ENCODE results near the gene TSPAN10.

The TSPAN10 gene

GRCh38 chr17:81636505-81637288 is at the start of gene TSPAN10, which contains the start of gene NPLOC4:
Gene TSPAN10, plus strand, starts transcription at chr17:81637196. Its CDS starts 5,217 bp downstream, at chr17:81642413.
Gene NPLOC4, minus strand, starts transcription at chr17:81637112. Its CDS starts 182 bp downstream, at chr17:81636930.
- H3K36me3 Mint-ChIP-seq (ENCODE audit: low read depth) = peaks cover 6% of the 10 kb centered on the region
- no peaks in the 10 kb centered on the region for H3K27me3 Mint-ChIP-seq
- H3K4me1 Mint-ChIP-seq = peaks cover 26% of the 10 kb centered on the region
- no peaks in the 10 kb centered on the region for H3K9me3 Mint-ChIP-seq
- peak within 1 kb of the TSS; percentile 95 for H3K27ac Mint-ChIP-seq
- ATAC-seq (peak; percentile 91), DNase-seq (peak; percentile 90)
- H3K4me3 Mint-ChIP-seq = peak within 1 kb of the TSS; percentile 97

- Mint-ChIP-seq H3K4me3 (no peak overlapping the region), H3K36me3 (ENCODE audit: low read depth) (peaks cover 50% of the 10 kb centered on the region), H3K4me1 (no peaks in the 10 kb centered on the region), H3K27me3 (no peaks in the 10 kb centered on the region), H3K9me3 (no peaks in the 10 kb centered on the region), H3K27ac (no peak overlapping the region)
- ATAC-seq (no peak), DNase-seq (no peak)
Observed at GRCh38 chr17:81589612-81590011, 47.4 kb upstream of the TSPAN10 start.

GRCh38 chr17:81590121-81590520 is 46.9 kb upstream of the TSPAN10 start:
- no peak for DNase-seq
- Mint-ChIP-seq H3K27ac (no peak overlapping the region), H3K27me3 (no peaks in the 10 kb centered on the region), H3K4me3 (no peak overlapping the region), H3K4me1 (no peaks in the 10 kb centered on the region), H3K9me3 (no peaks in the 10 kb centered on the region), H3K36me3 (ENCODE audit: low read depth) (peaks cover 50% of the 10 kb centered on the region)
- ATAC-seq = no peak

- Mint-ChIP-seq H3K36me3 (ENCODE audit: low read depth) (peaks cover 47% of the 10 kb centered on the region), H3K27ac (no peak overlapping the region), H3K27me3 (no peaks in the 10 kb centered on the region), H3K9me3 (no peaks in the 10 kb centered on the region), H3K4me3 (no peak overlapping the region), H3K4me1 (no peaks in the 10 kb centered on the region)
- DNase-seq (no peak), ATAC-seq (no peak)
Observed at GRCh38 chr17:81591971-81592370, 45.0 kb upstream of the TSPAN10 start.

GRCh38 chr17:81593105-81593871 is 43.7 kb upstream of the TSPAN10 start:
- no peaks in the 10 kb centered on the region for H3K9me3 Mint-ChIP-seq
- peaks cover 47% of the 10 kb centered on the region for H3K36me3 Mint-ChIP-seq (ENCODE audit: low read depth)
- H3K4me3 Mint-ChIP-seq = no peak overlapping the region
- no peaks in the 10 kb centered on the region for H3K27me3 Mint-ChIP-seq
- peaks cover 3% of the 10 kb centered on the region for H3K4me1 Mint-ChIP-seq
- no peak overlapping the region for H3K27ac Mint-ChIP-seq
- ATAC-seq (no peak), DNase-seq (no peak)

- H3K36me3 Mint-ChIP-seq (ENCODE audit: low read depth) = peaks cover 50% of the 10 kb centered on the region
- DNase-seq = no peak
Observed at GRCh38 chr17:81599719-81600486, 37.1 kb upstream of the TSPAN10 start.

GRCh38 chr17:81601525-81602120 is 35.4 kb upstream of the TSPAN10 start:
- H3K4me3 Mint-ChIP-seq = no peak overlapping the region
- DNase-seq = peak; percentile 23
- no peaks in the 10 kb centered on the region for H3K27me3 Mint-ChIP-seq
- no peak overlapping the region for H3K27ac Mint-ChIP-seq
- peaks cover 50% of the 10 kb centered on the region for H3K36me3 Mint-ChIP-seq (ENCODE audit: low read depth)
- peaks cover 9% of the 10 kb centered on the region for H3K4me1 Mint-ChIP-seq
- ATAC-seq = peak; percentile 96
- no peaks in the 10 kb centered on the region for H3K9me3 Mint-ChIP-seq

More at GRCh38 chr17:81599719-81600486, 37.1 kb upstream of the TSPAN10 start:
- no peaks in the 10 kb centered on the region for H3K27me3 Mint-ChIP-seq
- ATAC-seq = no peak
- H3K4me1 Mint-ChIP-seq = peaks cover 9% of the 10 kb centered on the region
- no peak overlapping the region for H3K4me3 Mint-ChIP-seq
- H3K9me3 Mint-ChIP-seq = no peaks in the 10 kb centered on the region
- no peak overlapping the region for H3K27ac Mint-ChIP-seq

- Mint-ChIP-seq H3K36me3 (ENCODE audit: low read depth) (peaks cover 43% of the 10 kb centered on the region), H3K27ac (no peak overlapping the region), H3K4me1 (peaks cover 12% of the 10 kb centered on the region), H3K9me3 (no peaks in the 10 kb centered on the region), H3K27me3 (no peaks in the 10 kb centered on the region), H3K4me3 (no peak overlapping the region)
- ATAC-seq (no peak), DNase-seq (no peak)
Observed at GRCh38 chr17:81603846-81604610, 33.0 kb upstream of the TSPAN10 start.

GRCh38 chr17:81607431-81607830 is 29.6 kb upstream of the TSPAN10 start:
- ATAC-seq = no peak
- no peaks in the 10 kb centered on the region for H3K9me3 Mint-ChIP-seq
- H3K4me3 Mint-ChIP-seq = no peak overlapping the region
- peak overlapping the region; percentile 59 for H3K27ac Mint-ChIP-seq
- H3K4me1 Mint-ChIP-seq = peaks cover 13% of the 10 kb centered on the region
- H3K27me3 Mint-ChIP-seq = no peaks in the 10 kb centered on the region
- peaks cover 37% of the 10 kb centered on the region for H3K36me3 Mint-ChIP-seq (ENCODE audit: low read depth)
- no peak for DNase-seq

GRCh38 chr17:81608082-81608481 is 28.9 kb upstream of the TSPAN10 start:
- no peaks in the 10 kb centered on the region for H3K9me3 Mint-ChIP-seq
- peak overlapping the region; percentile 59 for H3K27ac Mint-ChIP-seq
- peaks cover 40% of the 10 kb centered on the region for H3K36me3 Mint-ChIP-seq (ENCODE audit: low read depth)
- peaks cover 13% of the 10 kb centered on the region for H3K4me1 Mint-ChIP-seq
- H3K4me3 Mint-ChIP-seq = no peak overlapping the region
- DNase-seq = peak; percentile 24
- peak; percentile 86 for ATAC-seq
- H3K27me3 Mint-ChIP-seq = no peaks in the 10 kb centered on the region

GRCh38 chr17:81608605-81609004 is 28.4 kb upstream of the TSPAN10 start:
- H3K27me3 Mint-ChIP-seq = no peaks in the 10 kb centered on the region
- no peaks in the 10 kb centered on the region for H3K9me3 Mint-ChIP-seq
- no peak overlapping the region for H3K27ac Mint-ChIP-seq
- peaks cover 16% of the 10 kb centered on the region for H3K4me1 Mint-ChIP-seq
- no peak for ATAC-seq
- H3K4me3 Mint-ChIP-seq = no peak overlapping the region
- DNase-seq = no peak
- H3K36me3 Mint-ChIP-seq (ENCODE audit: low read depth) = peaks cover 46% of the 10 kb centered on the region

- Mint-ChIP-seq H3K9me3 (no peaks in the 10 kb centered on the region), H3K4me1 (peaks cover 27% of the 10 kb centered on the region), H3K4me3 (no peak overlapping the region), H3K27me3 (no peaks in the 10 kb centered on the region), H3K36me3 (ENCODE audit: low read depth) (peaks cover 46% of the 10 kb centered on the region), H3K27ac (no peak overlapping the region)
- ATAC-seq = no peak
- no peak for DNase-seq
Observed at GRCh38 chr17:81609541-81610311, 27.3 kb upstream of the TSPAN10 start.

Measured in activated naive CD8-positive, alpha-beta T cell treated with anti-CD3 and anti-CD28 coated beads, Interleukin-2, amount 50 U/mL, for 24 hours (primary cell).